Limb (tissue), 2 donors: Measurements from ENCODE around the gene MRPL10.

Experiments used
- DNase-seq, 2 donors: peaks; one replicate each; pipeline ENCODE4 v3.0.0-alpha.2; 2016; ENCODE audit errors: extremely low spot score in 2 of 2

The MRPL10 gene

GRCh38 chr17:47840001-47840741 is 8.8 kb upstream of the MRPL10 start:
- DNase-seq, result no peak

- DNase-seq, result no peak
These were observed 7.7 kb upstream of the MRPL10 start for GRCh38 chr17:47839071-47839470.

GRCh38 chr17:47838636-47839035 is 7.3 kb upstream of the MRPL10 start:
- DNase-seq, result no peak

- DNase-seq, result no peak
These were observed 6.2 kb upstream of the MRPL10 start for GRCh38 chr17:47837401-47838039.

GRCh38 chr17:47836601-47837000 is 5.3 kb upstream of the MRPL10 start:
- no peak for DNase-seq

GRCh38 chr17:47834756-47835155 is 3.4 kb upstream of the MRPL10 start:
- no peak for DNase-seq

- DNase-seq, result no peak
These were observed 590 bp upstream of the MRPL10 start for GRCh38 chr17:47831934-47832327.

- DNase-seq, result no peak
These were observed 842 bp downstream of the MRPL10 start for GRCh38 chr17:47830396-47831002.

GRCh38 chr17:47829870-47830269 is 1.5 kb downstream of the MRPL10 start:
- no peak for DNase-seq

- no peak for DNase-seq
These were observed 7.8 kb downstream of the MRPL10 start for GRCh38 chr17:47823519-47823918.

- DNase-seq, result no peak
These were observed 8.6 kb downstream of the MRPL10 start for GRCh38 chr17:47822785-47823184.

- DNase-seq, result peak; percentile 85 to 88
These were observed 9.6 kb downstream of the MRPL10 start, which contains the start of gene OSBPL7 for GRCh38 chr17:47821424-47822391. Gene OSBPL7, minus strand, starts transcription at chr17:47821794. Its CDS starts 1,516 bp downstream, at chr17:47820278.

- no peak for DNase-seq
These were observed 10.3 kb downstream of the MRPL10 start for GRCh38 chr17:47821031-47821423.

- no peak for DNase-seq
These were observed 11.1 kb downstream of the MRPL10 start for GRCh38 chr17:47820033-47820789.

GRCh38 chr17:47819475-47819874 is 11.9 kb downstream of the MRPL10 start:
- DNase-seq, result no peak

GRCh38 chr17:47818002-47818695 is 13.2 kb downstream of the MRPL10 start:
- no peak for DNase-seq

GRCh38 chr17:47816947-47817346 is 14.4 kb downstream of the MRPL10 start:
- DNase-seq, result peak in 1 of 2 donors; percentile 9

- peak in 1 of 2 donors; percentile 19 for DNase-seq
These were observed 15.1 kb downstream of the MRPL10 start for GRCh38 chr17:47816111-47816735.

GRCh38 chr17:47815106-47815918 is 16.0 kb downstream of the MRPL10 start:
- DNase-seq, result peak in 1 of 2 donors; percentile 14
